PC-3 (cell line): ENCODE data around the gene RAB31.

Source experiments
- EZH2 ChIP-seq: fragments of 300-600 bp; sonication (generic); IDR thresholded peaks from one replicate; pipeline ENCODE4 v1.6.1; 2017; ENCODE audit warnings: antibody characterized with exemption, mild to moderate bottlenecking, low read length; ENCODE audit not compliant: unreplicated experiment
- TF ChIP-seq, protein P1 (sequence below): fragments of 300-600 bp; sonication (generic); conservative IDR thresholded peaks from 2 replicates; pipeline ENCODE4 v1.5.1; 2017; ENCODE audit warnings: antibody characterized with exemption, low read depth, mild to moderate bottlenecking, low read length

DNA sequence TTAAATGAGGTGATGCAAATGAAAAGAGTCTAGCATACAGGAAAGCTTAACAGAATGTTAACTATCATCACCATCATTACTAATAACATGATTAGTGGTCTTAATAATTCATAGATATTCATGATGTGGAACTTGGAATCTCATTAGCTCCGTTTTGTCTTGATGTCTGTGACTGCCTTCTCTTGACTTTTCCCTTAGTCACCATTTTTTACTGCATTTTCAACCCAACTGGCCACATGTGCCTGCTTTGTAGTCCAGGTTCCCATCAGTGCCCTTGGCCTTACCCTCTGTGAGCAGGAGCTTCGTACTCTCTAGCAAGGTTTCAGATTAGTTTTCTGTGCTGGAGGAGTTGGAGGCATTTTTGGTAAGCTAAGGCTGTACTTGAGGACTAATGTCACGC is 47.0 kb downstream of the RAB31 start:
- TF ChIP-seq, protein P1, sequence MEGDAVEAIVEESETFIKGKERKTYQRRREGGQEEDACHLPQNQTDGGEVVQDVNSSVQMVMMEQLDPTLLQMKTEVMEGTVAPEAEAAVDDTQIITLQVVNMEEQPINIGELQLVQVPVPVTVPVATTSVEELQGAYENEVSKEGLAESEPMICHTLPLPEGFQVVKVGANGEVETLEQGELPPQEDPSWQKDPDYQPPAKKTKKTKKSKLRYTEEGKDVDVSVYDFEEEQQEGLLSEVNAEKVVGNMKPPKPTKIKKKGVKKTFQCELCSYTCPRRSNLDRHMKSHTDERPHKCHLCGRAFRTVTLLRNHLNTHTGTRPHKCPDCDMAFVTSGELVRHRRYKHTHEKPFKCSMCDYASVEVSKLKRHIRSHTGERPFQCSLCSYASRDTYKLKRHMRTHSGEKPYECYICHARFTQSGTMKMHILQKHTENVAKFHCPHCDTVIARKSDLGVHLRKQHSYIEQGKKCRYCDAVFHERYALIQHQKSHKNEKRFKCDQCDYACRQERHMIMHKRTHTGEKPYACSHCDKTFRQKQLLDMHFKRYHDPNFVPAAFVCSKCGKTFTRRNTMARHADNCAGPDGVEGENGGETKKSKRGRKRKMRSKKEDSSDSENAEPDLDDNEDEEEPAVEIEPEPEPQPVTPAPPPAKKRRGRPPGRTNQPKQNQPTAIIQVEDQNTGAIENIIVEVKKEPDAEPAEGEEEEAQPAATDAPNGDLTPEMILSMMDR: no peak
- no peak for TF ChIP-seq EZH2
